K562 (cell line): ENCODE data around the gene DYNLT4. TPM values are rescaled to one million over a fixed set of nuclear protein-coding genes. Genes with fewer than 3 reads are reported as not detected.

Experiments used
- BRF2 ChIP-seq: IDR thresholded peaks from 3 replicates; pipeline ENCODE4 v1.6.1; 2011; ENCODE audit warnings: borderline replicate concordance, mild to moderate bottlenecking; ENCODE audit not compliant: insufficient read length, insufficient read depth
- CAMTA2 ChIP-seq: fragments of 250-450 bp; sonication (Bioruptor Pico); conservative IDR thresholded peaks from 2 replicates; pipeline ENCODE4 v1.5.1; 2022
- CEBPG ChIP-seq, 3 experiments: fragments of 200-800 bp in 1 of 3; sonication (Bioruptor generic) in 1 of 3; sonication (generic) in 1 of 3; formaldehyde crosslinking in 1 of 3; IDR thresholded peaks in 2 of 3; conservative IDR thresholded peaks in 1 of 3; 2 replicates each; pipeline versions ENCODE4 v1.6.1 to v1.8.0; 2016 to 2022; ENCODE audit warnings: missing compliant biosample characterization in 2 of 3, missing genetic modification characterization in 2 of 3, mild to moderate bottlenecking in 1 of 3, missing genetic modification reagents in 1 of 3
- HMG20B ChIP-seq: fragments of 250-450 bp; sonication (Bioruptor Pico); IDR thresholded peaks from 2 replicates; pipeline ENCODE4 v1.5.0; 2021; ENCODE audit warnings: mild to moderate bottlenecking
- IFI16 ChIP-seq: fragments of 250-450 bp; sonication (Bioruptor Pico); IDR thresholded peaks from 2 replicates; pipeline ENCODE4 v2.1.2; 2022; ENCODE audit warnings: mild to moderate bottlenecking, inconsistent platforms
- MYNN ChIP-seq, 2 experiments: sonication (generic); formaldehyde crosslinking in 1 of 2; IDR thresholded peaks; 2 replicates each; pipeline versions ENCODE4 v1.5.0 to v1.6.1; 2016 to 2020; ENCODE audit warnings: antibody characterized with exemption in 1 of 2, missing genetic modification reagents in 1 of 2
- NKRF ChIP-seq: fragments of 450-650 bp; IDR thresholded peaks from 2 replicates; pipeline ENCODE4 v1.6.1; 2016; ENCODE audit warnings: borderline replicate concordance
- POLR3G ChIP-seq: IDR thresholded peaks from 2 replicates; pipeline ENCODE4 v1.6.1; 2011; ENCODE audit not compliant: insufficient read length, insufficient replicate concordance; ENCODE audit errors: extremely low read depth
- REST ChIP-seq, 2 experiments: fragments of 450-650 bp; formaldehyde crosslinking in 1 of 2; IDR thresholded peaks; 2 replicates each; pipeline versions ENCODE4 v1.4.0 to v1.6.1; 2014 to 2020; ENCODE audit warnings: mild to moderate bottlenecking in 2 of 2, borderline replicate concordance in 1 of 2, low read depth in 1 of 2
- SNRNP70 ChIP-seq: fragments of 200-400 bp; formaldehyde crosslinking; optimal IDR thresholded peaks from 2 replicates; pipeline ENCODE3; 2017; ENCODE audit warnings: low read depth, low read length
- TAF9B ChIP-seq: fragments of 450-650 bp; IDR thresholded peaks from 2 replicates; pipeline ENCODE4 v1.6.1; 2018; ENCODE audit warnings: mild to moderate bottlenecking; ENCODE audit not compliant: partially characterized antibody
- ZNF174 ChIP-seq: fragments of 250-450 bp; sonication (Bioruptor Pico); IDR thresholded peaks from 2 replicates; pipeline ENCODE4 v1.4.0; 2020; ENCODE audit warnings: mild to moderate bottlenecking
- polyA plus RNA-seq, 8 experiments: library from polyadenylated mRNA; depleted of rRNA in 4 of 8; stranded (reverse) in 5 of 8; unstranded in 3 of 8; fragments of >200 nt; fragmentation: Nextera tagmentation in 2 of 8; fragmentation: Illumina TruSeq in 1 of 8; extraction: Ambion mirVana in 2 of 8; extraction: Trizol in 1 of 8; gene quantifications; 2 replicates each; pipeline versions ENCODE4 v1.2.1 to v1.2.3, GENCODE V29; 2011 to 2014; ENCODE audit warnings: inconsistent platforms in 1 of 8, missing spikeins in 1 of 8
- total RNA-seq, 7 experiments: library from RNA; depleted of rRNA in 6 of 7; stranded (reverse); fragments of >200 nt in 6 of 7; fragmentation: Illumina TruSeq in 2 of 7; extraction: Trizol in 2 of 7; gene quantifications; 2 replicates each; pipeline versions ENCODE4 v1.2.1 to v1.2.3, GENCODE V29; 2011 to 2021; ENCODE audit warnings: low replicate concordance in 1 of 7

Gene DYNLT4
- total and polyA plus RNA-seq, 9 of the 15 experiments (the other 6 are each of a cell fraction or from before 2014, with no cell fraction given): 0.29 to 0.73 TPM; not detected in 7

DNA sequence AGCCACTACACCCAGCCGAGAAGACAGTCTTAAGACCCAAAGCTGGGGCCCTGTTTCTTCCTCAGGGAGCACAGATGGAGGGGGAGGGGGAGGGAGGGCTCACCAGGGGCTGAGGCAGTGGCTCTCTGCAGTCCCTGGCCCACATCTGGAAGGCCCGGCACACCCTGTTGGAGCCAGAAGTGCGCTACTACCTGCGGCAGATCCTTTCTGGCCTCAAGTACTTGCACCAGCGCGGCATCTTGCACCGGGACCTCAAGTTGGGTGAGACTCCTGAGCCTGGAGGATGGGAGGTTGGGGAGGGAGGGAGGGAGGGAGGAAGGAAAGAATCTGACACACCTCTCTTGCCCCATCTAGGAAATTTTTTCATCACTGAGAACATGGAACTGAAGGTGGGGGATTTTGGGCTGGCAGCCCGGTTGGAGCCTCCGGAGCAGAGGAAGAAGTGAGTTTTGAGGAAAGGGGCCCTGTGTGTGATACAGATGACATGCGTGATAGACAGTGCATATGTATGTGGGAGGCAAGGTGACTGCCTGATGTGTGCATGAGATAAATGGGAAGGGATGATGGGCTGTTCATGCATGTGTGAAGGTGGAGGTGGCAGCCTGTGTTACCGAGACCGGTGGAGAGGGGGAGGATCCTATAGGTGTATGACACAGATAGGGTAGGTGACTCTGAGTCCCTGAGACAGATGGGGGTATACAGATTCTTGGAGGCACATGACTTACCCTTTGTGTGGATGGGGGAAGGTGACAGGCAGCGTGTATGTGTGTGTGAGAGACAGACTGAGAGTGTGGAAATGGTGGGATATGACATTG lies 5.5 kb downstream of the DYNLT4 start (continued):
- TF ChIP-seq REST (IDR thresholded peaks at IDR 0.05; ENCODE audit: borderline replicate concordance): no peak
- TF ChIP-seq REST (CRISPR knock-in tag; IDR thresholded peaks at IDR 0.05; ENCODE audit: low read depth): no peak
- no peak for TF ChIP-seq HMG20B (CRISPR knock-in tag)
- TF ChIP-seq TAF9B: no peak
- TF ChIP-seq ZNF174: no peak
- TF ChIP-seq IFI16 (CRISPR knock-in tag): no peak
- TF ChIP-seq BRF2: no peak
- TF ChIP-seq CEBPG (CRISPR knock-in tag; IDR thresholded peaks at IDR 0.05): peak; percentile 15; the same call in 1 of the 2 replicates
- no peak for TF ChIP-seq CEBPG (tag; conservative IDR thresholded peaks at IDR 0.05 in 1 of 2, IDR thresholded peaks at IDR 0.05 in 1 of 2)
- TF ChIP-seq SNRNP70: no peak
- TF ChIP-seq NKRF: peak; percentile 57; the same call in 1 of the 2 replicates
- no peak for TF ChIP-seq POLR3G
- no peak for TF ChIP-seq CAMTA2 (CRISPR knock-in tag)
- no peak for TF ChIP-seq MYNN (IDR thresholded peaks at IDR 0.05)
- no peak for TF ChIP-seq MYNN (CRISPR knock-in tag; IDR thresholded peaks at IDR 0.05)
